Stimulated activated naive CD4-positive, alpha-beta T cell (primary cell): ENCODE data around the gene KDM2B.

Experiments used
- DNase-seq, 6 experiments: peaks; one replicate each; lab custom pipeline; 2025; lab: John Stamatoyannopoulos, UW

The KDM2B gene

GRCh38 chr12:121580959-121581685 lies at the start of gene KDM2B:
Gene KDM2B (minus strand): TSS chr12:121581023. CDS start chr12:121580911, 112 bp downstream.
- DNase-seq, result peak; percentile 10 to 50 (median 19)

DNA sequence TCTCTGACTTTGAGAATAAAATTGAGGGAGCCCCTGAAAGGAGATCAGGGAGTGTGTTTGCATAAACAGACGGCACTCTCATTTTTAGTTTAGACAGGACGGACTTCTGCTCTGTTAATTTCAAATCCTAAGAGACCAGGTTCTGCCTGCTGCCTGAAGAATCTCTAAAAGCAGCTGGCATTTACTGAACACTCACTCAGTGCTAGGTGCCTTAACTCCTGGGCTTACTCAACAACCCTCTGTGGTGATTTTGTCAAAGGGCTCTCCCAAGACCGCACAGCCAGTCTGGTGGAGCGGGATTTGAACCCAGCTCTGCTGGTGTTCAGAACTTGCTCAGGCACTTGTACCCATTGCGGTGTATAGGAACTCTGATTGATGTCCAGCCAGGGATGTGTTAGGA lies 47.7 kb upstream of the KDM2B start:
- no peak for DNase-seq

GRCh38 chr12:121628037-121628436 lies 47.2 kb upstream of the KDM2B start:
- no peak for DNase-seq

DNA sequence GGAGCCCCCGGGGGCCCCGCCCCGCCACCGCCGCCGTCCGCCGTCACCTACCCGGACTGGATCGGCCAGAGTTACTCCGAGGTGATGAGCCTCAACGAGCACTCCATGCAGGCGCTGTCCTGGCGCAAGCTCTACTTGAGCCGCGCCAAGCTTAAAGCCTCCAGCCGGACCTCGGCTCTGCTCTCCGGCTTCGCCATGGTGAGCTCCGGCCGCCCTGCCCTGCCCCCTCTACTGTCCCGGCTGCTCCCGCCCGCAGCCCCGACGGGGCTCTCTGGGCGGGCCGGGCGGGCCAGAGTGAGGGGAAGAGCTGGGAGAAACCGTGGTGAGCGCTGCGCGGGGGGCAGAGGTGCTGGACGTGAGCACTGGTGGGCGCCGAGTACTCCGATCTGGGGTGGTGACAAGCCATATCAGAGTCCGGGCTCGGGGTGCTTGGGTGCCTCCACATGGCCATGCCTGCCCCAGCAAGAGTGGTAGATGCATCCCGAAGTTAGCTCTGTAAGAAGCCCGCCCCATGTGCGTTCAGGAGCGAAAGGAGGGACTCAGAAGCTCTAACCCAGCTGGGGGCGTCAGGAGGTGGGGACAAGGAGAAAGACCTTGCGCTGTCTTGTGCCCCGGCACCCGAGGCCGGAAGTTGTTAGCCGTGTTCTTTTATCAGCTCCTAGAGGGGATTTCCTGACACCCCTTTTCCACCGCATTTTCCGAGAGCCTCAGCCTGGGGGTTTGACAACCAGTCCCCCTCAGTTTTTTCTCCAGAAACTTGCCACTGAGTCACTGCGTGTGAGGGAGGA lies 46.2 kb upstream of the KDM2B start:
- peak; percentile 67 to 90 (median 78) for DNase-seq

DNA sequence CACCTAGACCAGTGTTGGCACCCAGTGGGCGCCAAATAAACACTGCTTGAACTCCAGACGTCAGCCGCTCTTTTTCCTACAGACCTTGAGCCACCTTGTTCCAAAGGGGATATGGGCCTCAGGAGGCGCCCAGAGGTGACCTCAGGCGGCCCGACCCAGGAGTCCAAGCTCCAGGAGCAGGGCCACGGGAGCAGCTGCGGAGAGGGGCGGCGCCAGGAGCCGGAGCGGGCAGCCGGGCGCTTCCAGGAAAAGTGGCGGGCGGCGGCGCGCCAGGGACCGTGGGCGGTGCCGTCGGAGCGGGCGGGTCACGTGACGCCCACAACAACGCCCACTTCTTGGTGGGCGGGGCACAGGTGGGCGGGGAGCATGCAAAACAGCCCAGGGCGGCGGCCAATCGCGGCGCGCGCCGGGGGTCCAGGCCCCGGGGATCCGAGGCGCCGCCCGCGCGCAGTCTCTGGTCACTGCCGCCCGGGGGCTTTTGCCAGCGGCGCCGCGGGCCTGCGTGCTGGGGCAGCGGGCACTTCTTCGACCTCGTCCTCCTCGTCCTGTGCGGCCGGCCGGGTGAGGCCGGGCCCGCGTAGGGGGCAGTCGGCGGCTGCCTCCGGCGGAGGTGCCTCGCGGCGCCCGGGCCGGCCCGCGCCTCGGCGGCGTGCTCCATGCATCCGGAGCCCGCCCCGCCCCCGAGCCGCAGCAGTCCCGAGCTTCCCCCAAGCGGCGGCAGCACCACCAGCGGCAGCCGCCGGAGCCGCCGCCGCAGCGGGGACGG lies 45.4 kb upstream of the KDM2B start, which contains the start of gene ORAI1:
TSS of gene ORAI1 (plus strand) at position 444 of the 766 bp plus-strand sequence.
- DNase-seq, result peak; percentile 91 to 99 (median 94)

DNA sequence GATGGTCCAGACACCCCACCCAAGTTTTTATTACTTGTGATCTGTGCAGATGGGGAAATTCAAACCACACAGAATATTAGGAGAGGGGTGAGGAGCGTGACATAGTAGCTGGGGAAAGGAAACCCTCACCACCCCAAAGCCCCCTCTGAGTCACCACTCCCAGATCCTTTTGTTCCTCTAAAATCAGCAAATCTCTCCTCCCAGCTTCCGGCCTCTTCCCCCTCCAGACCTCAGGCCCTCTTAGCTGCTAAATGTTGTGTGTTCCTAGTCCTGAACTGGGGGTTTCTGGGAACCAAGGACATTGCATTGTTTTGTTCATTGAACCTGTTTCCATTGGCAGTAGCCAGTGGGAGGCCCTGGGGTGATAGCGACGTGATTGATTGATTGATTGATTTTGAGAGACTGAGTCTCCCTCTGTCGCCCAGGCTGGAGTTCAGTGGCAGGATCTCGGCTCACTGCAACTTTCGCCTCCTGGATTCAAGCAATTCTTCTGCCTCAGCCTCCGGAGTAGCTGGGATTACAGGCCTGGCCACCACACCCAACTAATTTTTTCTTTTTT lies 39.6 kb upstream of the KDM2B start:
- DNase-seq, result no peak

- no peak for DNase-seq
Observed at GRCh38 chr12:121618659-121619233, 37.9 kb upstream of the KDM2B start.

- DNase-seq, result no peak
Observed at GRCh38 chr12:121614872-121615467, 34.1 kb upstream of the KDM2B start.

GRCh38 chr12:121613462-121613861 lies 32.6 kb upstream of the KDM2B start:
- DNase-seq, result no peak

- DNase-seq, result peak in 1 of 6 experiments; percentile 10
Observed at GRCh38 chr12:121611306-121611705, 30.5 kb upstream of the KDM2B start.

- no peak for DNase-seq
Observed at GRCh38 chr12:121610239-121611149, 29.7 kb upstream of the KDM2B start.

GRCh38 chr12:121608301-121608700 lies 27.5 kb upstream of the KDM2B start:
- DNase-seq, result no peak

GRCh38 chr12:121603581-121603980 lies 22.8 kb upstream of the KDM2B start:
- no peak for DNase-seq

DNA sequence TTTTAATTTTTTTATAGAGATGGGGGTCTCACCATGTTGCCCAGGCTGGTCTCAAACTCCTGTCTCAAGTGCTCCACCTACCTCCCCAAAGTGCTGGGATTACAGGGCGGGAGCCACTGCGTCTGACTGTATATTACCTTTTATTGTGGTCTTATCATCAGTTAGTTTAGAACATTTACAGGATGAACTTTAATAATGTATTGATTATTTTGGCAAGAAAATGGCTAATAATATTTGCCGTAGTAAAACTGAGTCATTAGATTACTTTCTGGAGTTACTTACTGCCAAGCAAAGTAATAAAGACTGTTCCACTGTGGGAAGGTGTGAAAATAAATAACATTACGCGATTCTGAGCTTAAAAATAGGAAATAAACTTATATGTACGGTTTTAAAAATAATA lies 21.9 kb upstream of the KDM2B start:
- DNase-seq, result no peak

DNA sequence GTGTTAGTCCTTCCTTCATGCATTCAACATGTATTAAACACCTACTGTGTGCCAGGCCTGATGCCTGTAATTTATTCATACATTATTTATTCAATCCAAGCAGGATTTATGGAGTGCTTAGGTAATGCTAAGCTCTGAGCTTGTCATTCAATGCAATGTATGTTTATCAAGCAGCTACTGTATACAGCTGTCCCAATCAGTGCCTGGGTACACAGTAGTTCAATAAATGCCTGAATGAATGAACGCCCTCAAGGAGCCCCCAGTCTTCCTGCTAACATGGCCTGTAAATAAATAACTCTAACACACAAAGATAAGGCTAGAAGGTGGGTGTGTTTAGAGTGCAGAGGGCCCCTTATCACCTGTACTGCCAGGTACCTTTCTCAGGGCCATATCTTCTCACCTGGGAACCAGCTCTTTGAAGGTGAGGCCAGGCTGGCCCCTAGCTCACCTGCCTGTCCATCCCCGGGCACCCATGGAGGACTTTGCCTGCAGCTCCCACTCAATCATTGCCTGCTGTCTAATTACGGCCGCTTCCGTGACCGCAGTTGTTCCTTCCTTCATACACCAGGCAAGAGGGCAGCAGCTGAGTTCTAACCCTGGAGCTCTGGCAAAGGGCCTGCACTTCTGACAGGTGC lies 20.0 kb upstream of the KDM2B start:
- no peak for DNase-seq

DNA sequence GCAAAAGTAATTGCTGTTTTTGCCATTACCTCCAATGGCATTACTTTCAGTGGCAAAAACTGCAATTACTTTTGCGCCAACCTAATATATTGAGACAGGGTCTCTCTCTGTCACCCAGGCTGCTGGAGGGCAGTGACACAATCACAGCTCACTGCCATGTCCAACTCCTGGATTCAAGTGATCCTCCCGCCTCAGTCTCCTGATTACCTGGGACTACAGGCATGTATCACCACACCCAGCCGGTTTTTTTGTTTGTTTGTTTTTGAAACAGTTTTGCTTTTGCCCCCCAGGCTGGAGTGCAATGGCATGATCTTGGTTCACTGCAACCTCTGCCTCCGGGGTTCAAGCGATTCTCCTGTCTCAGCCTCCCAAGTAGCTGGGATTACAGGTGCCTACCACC lies 15.7 kb upstream of the KDM2B start:
- DNase-seq, result no peak

GRCh38 chr12:121595520-121595919 lies 14.7 kb upstream of the KDM2B start:
- DNase-seq, result no peak

GRCh38 chr12:121592320-121592719 lies 11.5 kb upstream of the KDM2B start:
- no peak for DNase-seq

DNA sequence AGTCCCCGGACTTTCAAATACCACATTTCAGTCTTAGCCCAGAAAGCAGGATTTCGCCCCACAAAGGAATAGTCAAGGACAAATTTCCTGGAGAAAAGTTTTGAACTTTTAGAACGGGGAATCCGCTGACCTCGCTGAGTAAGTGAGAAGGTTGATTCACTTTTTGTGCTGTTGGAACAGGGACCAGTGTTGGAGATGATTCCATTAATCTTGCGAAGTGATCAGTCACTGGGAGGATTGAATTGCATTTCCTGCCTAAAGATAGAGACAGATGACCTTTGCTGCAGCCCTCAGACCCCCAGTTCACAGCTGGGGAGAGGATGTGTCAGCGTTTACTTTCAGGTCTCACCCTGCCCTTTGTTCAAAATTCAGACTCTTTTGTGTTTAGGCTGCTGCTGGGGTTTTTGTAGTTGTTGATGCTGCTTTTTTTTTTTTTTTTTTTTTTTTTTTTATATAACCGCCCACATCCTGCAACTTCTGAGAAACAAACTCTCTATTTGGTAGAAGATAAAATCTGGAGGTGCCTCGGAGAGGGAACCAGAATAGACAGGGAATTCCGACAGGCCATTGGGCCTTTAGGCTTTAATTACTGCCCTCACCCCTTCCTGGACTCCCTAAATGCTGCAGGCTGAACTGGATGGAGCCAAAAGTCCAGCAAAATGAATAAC lies 9.8 kb upstream of the KDM2B start:
- peak; percentile 50 to 95 (median 74) for DNase-seq
